GM18868 (cell line): ENCODE measurements around the gene FKBP9.

Source experiments
- ATAC-seq: cut with Tn5 transposase; IDR thresholded peaks from one replicate; pipeline ENCODE4 v1.9.1; 2021; ENCODE audit warnings: mild to moderate bottlenecking, moderate library complexity; ENCODE audit not compliant: unreplicated experiment

The FKBP9 gene

DNA sequence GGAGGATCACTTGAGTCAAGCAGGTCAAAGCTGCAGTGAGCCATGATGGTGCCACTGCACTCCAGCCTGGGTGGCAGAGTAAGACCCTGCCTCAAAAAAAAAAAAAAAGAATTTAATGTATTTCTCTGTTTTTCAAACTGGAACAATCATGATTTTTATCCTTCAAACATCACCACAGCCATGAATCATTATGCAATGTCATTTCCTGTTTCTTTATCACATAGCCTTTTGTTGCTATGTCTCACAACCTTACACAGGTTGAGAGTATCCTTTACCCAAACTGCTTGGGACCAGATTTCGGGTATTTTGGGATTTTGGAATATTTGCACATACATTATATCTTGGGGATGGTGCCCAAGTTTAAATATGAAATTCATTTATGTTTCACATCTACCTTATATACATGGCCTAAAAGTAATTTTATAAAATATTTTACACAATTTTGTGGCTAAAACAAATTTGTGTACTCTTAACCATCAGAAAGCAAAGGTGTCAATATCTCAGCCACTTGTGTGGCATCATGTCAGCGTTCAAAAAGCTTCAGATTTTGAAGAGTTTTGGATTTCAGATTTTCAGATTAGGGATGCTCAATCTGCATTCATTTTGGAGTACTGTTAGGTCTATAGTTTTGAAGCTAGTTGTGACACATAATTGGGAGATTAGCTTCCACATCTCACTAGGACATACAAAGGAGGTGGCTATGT is 97.2 kb downstream of the FKBP9 start:
- peak; percentile 38 for ATAC-seq

DNA sequence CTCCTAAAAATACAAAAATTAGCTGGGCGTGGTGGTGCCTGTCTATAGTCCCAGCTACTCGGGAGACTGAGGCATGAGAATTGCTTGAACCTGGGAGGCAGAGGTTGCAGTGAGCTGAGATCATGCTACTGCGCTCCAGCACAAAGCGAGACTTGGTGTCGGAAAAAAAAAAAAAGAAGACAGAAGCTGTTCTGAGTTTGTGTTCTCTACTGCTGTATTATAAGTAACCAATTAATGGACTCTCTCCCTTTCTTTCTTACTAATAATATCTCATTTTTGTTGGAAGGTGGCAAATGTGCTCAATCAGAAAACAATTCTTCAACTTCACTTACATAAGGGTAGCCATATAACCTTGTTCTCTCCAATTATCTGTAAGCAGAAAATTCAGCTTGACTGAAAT is 97.9 kb downstream of the FKBP9 start:
- ATAC-seq, result no peak
